K562 (cell line): ENCODE measurements around the gene CACNG1. TPM values are rescaled to one million over a fixed set of nuclear protein-coding genes. Genes with fewer than 3 reads are reported as not detected.

Source experiments
- ATAC-seq: fragments of 200-7000 bp; cut with Tn5 transposase; 3 replicates; pipeline ENCODE4 v1.9.1; 2020; ENCODE audit warnings: moderate library complexity
- BruUV-seq: library from RNA; stranded (reverse); fragments of 400-500 nt; replicated peaks from 2 replicates; lab custom pipeline; 2021; lab: Mats Ljungman, UMichigan
- CTCF ChIA-PET: fragments of 300-600 bp; formaldehyde crosslinking; extraction: SDS; loops from one replicate; lab custom pipeline; 2021; ENCODE audit warnings: low intra/inter-chr PET ratio; lab: Yijun Ruan, JAX
- POLR2A ChIA-PET: fragments of 300-600, 350-650 bp; sonication (Branson Sonifier 250); formaldehyde crosslinking; extraction: SDS; loops from one replicate; lab custom pipeline; 2021; ENCODE audit warnings: antibody characterized with exemption, inconsistent platforms; lab: Yijun Ruan, JAX
- DNase-seq, 4 experiments: peaks; one replicate each; pipeline versions ENCODE4 v3.0.0 to v3.0.0-alpha.2; 2011 to 2018; ENCODE audit warnings: low spot score in 3 of 4, mixed read lengths in 3 of 4; ENCODE audit errors: extremely low read depth in 1 of 4
- FAIRE-seq: peaks from 2 replicates; lab custom pipeline; 2011; peaks lifted over from hg19 to GRCh38; lab: Jason Lieb, UNC
- H2AFZ ChIP-seq: 2 replicates; pipeline ENCODE4 v1.6.0; 2011; ENCODE audit warnings: low read depth, low read length, control low read depth, inconsistent platforms
- H3K27ac ChIP-seq: fragments of 200-600 bp; 3 replicates; pipeline ENCODE4 v1.8.0; 2011; ENCODE audit warnings: low read depth, mild to moderate bottlenecking, control low read depth, inconsistent platforms, low read length, moderate library complexity, mixed read lengths; ENCODE audit errors: extremely low read depth
- H3K27me3 ChIP-seq, 2 experiments: fragments of 300-600 bp in 1 of 2; 2 replicates in 1 of 2; 3 replicates in 1 of 2; pipeline versions ENCODE4 v1.6.0 to v1.8.0; 2011; ENCODE audit warnings: inconsistent platforms in 2 of 2, low read length in 2 of 2, mild to moderate bottlenecking in 1 of 2, mixed read lengths in 1 of 2, moderate library complexity in 1 of 2; ENCODE audit not compliant: control insufficient read depth in 2 of 2, insufficient read depth in 2 of 2
- H3K36me3 ChIP-seq: fragments of 300-600 bp; 3 replicates; pipeline ENCODE4 v1.8.0; 2011; ENCODE audit warnings: mild to moderate bottlenecking, low read length, inconsistent platforms; ENCODE audit not compliant: control insufficient read depth, insufficient read depth
- H3K4me1 ChIP-seq, 2 experiments: fragments of 200-600 bp in 1 of 2; replicated peaks in 1 of 2; 2 replicates in 1 of 2; 3 replicates in 1 of 2; pipeline versions ENCODE4 v1.5.1 to v1.8.0; 2011; ENCODE audit warnings: inconsistent platforms in 2 of 2, low read length in 2 of 2, mild to moderate bottlenecking in 1 of 2, mixed read lengths in 1 of 2, moderate library complexity in 1 of 2; ENCODE audit not compliant: control insufficient read depth in 2 of 2, insufficient read depth in 2 of 2
- H3K4me2 ChIP-seq: 2 replicates; pipeline ENCODE4 v1.6.1; 2011; ENCODE audit warnings: low read length, control low read depth, inconsistent platforms, mixed read lengths; ENCODE audit not compliant: insufficient read depth
- H3K4me3 ChIP-seq: fragments of 200-600 bp; sonication (generic), shearing (Covaris generic); 2 replicates; pipeline ENCODE4 v1.5.1; 2016; ENCODE audit warnings: control low read depth, inconsistent platforms
- H3K79me2 ChIP-seq: fragments of 200-600 bp; 3 replicates; pipeline ENCODE4 v1.8.0; 2011; ENCODE audit warnings: low read length, inconsistent platforms; ENCODE audit not compliant: control insufficient read depth, insufficient read depth
- H3K9ac ChIP-seq, 2 experiments: 2 replicates each; pipeline versions ENCODE4 v1.6.0 to v1.6.1; 2011; ENCODE audit warnings: low read depth in 2 of 2, low read length in 2 of 2, control low read depth in 1 of 2, inconsistent platforms in 1 of 2, mild to moderate bottlenecking in 1 of 2, mixed read lengths in 1 of 2; ENCODE audit not compliant: insufficient read depth in 1 of 2
- H3K9me1 ChIP-seq: one replicate; pipeline ENCODE4 v1.6.0; 2011; ENCODE audit warnings: inconsistent platforms, mild to moderate bottlenecking, low read length, moderate library complexity; ENCODE audit not compliant: control insufficient read depth, insufficient read depth
- H3K9me3 ChIP-seq: replicated peaks from 2 replicates; pipeline ENCODE4 v1.5.1; 2011; ENCODE audit warnings: low read depth, low read length, inconsistent platforms; ENCODE audit not compliant: control insufficient read depth, insufficient read depth
- H4K20me1 ChIP-seq: replicated peaks from 2 replicates; pipeline ENCODE4 v1.6.1; 2011; ENCODE audit warnings: low read length, inconsistent platforms, mixed read lengths; ENCODE audit not compliant: control insufficient read depth, insufficient read depth
- ATF7 ChIP-seq: fragments of 450-650 bp; IDR thresholded peaks from 2 replicates; pipeline ENCODE4 v1.7.1; 2014; ENCODE audit warnings: mild to moderate bottlenecking, moderate library complexity
- EHMT2 ChIP-seq: fragments of 450-650 bp; IDR thresholded peaks from 2 replicates; pipeline ENCODE4 v1.6.1; 2018; ENCODE audit warnings: antibody characterized with exemption
- ELK1 ChIP-seq: sonication (generic); formaldehyde crosslinking; IDR thresholded peaks from 2 replicates; pipeline ENCODE4 v1.8.1; 2022; ENCODE audit warnings: missing genetic modification reagents
- HCFC1 ChIP-seq: IDR thresholded peaks from 2 replicates; pipeline ENCODE4 v1.6.1; 2012; ENCODE audit warnings: low read depth, low read length, improper control_type of control experiment
- HIVEP1 ChIP-seq: fragments of 250-450 bp; sonication (Bioruptor Pico); IDR thresholded peaks from 2 replicates; pipeline ENCODE4 v1.4.0; 2020; ENCODE audit warnings: mild to moderate bottlenecking
- HOXB6 ChIP-seq: fragments of 250-450 bp; sonication (Bioruptor Pico); IDR thresholded peaks from 2 replicates; pipeline ENCODE4 v1.5.1; 2022; ENCODE audit warnings: mild to moderate bottlenecking, borderline replicate concordance
- KLF10 ChIP-seq: fragments of 250-450 bp; sonication (Bioruptor Pico); IDR thresholded peaks from 2 replicates; pipeline ENCODE4 v1.6.1; 2021; ENCODE audit warnings: matching md5 sums
- MCM2 ChIP-seq: fragments of 450-650 bp; IDR thresholded peaks from 2 replicates; pipeline ENCODE4 v1.6.1; 2017; ENCODE audit warnings: low read depth, mild to moderate bottlenecking
- NFE2L1 ChIP-seq: fragments of 450-650 bp; IDR thresholded peaks from 2 replicates; pipeline ENCODE4 v1.6.1; 2016; ENCODE audit warnings: missing genetic modification characterization, low read depth, mild to moderate bottlenecking, missing compliant biosample characterization, moderate library complexity, borderline replicate concordance
- NKRF ChIP-seq: fragments of 450-650 bp; IDR thresholded peaks from 2 replicates; pipeline ENCODE4 v1.6.1; 2016; ENCODE audit warnings: borderline replicate concordance
- POLR3A ChIP-seq: IDR thresholded peaks from 2 replicates; pipeline ENCODE4 v1.6.1; 2011; ENCODE audit warnings: borderline replicate concordance, mild to moderate bottlenecking, moderate library complexity; ENCODE audit not compliant: insufficient read length, insufficient read depth; ENCODE audit errors: extremely low read depth
- SMARCA4 ChIP-seq: fragments of 450-650 bp; IDR thresholded peaks from 2 replicates; pipeline ENCODE4 v1.6.1; 2016
- SREBF1 ChIP-seq: fragments of 150-350 bp; IDR thresholded peaks from 2 replicates; pipeline ENCODE4 v1.6.1; 2014; ENCODE audit warnings: antibody characterized with exemption, low read depth, low read length, borderline replicate concordance
- SREBF2 ChIP-seq: sonication (generic); formaldehyde crosslinking; IDR thresholded peaks from 2 replicates; pipeline ENCODE4 v1.4.0; 2020; ENCODE audit warnings: mild to moderate bottlenecking, missing genetic modification reagents
- SRSF7 ChIP-seq: fragments of 200-400 bp; formaldehyde crosslinking; optimal IDR thresholded peaks from 2 replicates; pipeline ENCODE3; 2017; ENCODE audit warnings: mild to moderate bottlenecking, low read depth, low read length
- ZSCAN29 ChIP-seq: fragments of 450-650 bp; IDR thresholded peaks from 2 replicates; pipeline ENCODE4 v1.6.1; 2017
- WGBS: fragments of 100-300 bp; shearing (Covaris generic); methylation state at CpG from one replicate; pipeline ENCODE4 v1.1.6; 2016; ENCODE audit warnings: low coverage, mixed read lengths; ENCODE audit not compliant: insufficient coverage; ENCODE audit errors: missing lambda C conversion rate; 5-methylcytosine and 5-hydroxymethylcytosine counted together
- in situ Hi-C: fragments of 300-500 bp; cut with MboI; formaldehyde crosslinking; loops from 4 replicates; pipeline ENCODE4 v1.15.0; 2018; ENCODE audit warnings: inconsistent platforms, mixed read lengths
- intact Hi-C: fragments of 100-400 bp; cut with micrococcal nuclease; formaldehyde crosslinking; loops from 2 replicates; pipeline ENCODE4 v1.14.2; 2022
- polyA plus RNA-seq, 8 experiments: library from polyadenylated mRNA; depleted of rRNA in 4 of 8; stranded (reverse) in 5 of 8; unstranded in 3 of 8; fragments of >200 nt; fragmentation: Nextera tagmentation in 2 of 8; fragmentation: Illumina TruSeq in 1 of 8; extraction: Ambion mirVana in 2 of 8; extraction: Trizol in 1 of 8; gene quantifications; 2 replicates each; pipeline versions ENCODE4 v1.2.1 to v1.2.3, GENCODE V29; 2011 to 2014; ENCODE audit warnings: inconsistent platforms in 1 of 8, missing spikeins in 1 of 8
- total RNA-seq, 7 experiments: library from RNA; depleted of rRNA in 6 of 7; stranded (reverse); fragments of >200 nt in 6 of 7; fragmentation: Illumina TruSeq in 2 of 7; extraction: Trizol in 2 of 7; gene quantifications; 2 replicates each; pipeline versions ENCODE4 v1.2.1 to v1.2.3, GENCODE V29; 2011 to 2021; ENCODE audit warnings: low replicate concordance in 1 of 7

The CACNG1 gene
- total and polyA plus RNA-seq, 9 of the 15 experiments (the other 6 are each of a cell fraction or from before 2014, with no cell fraction given): not detected

GRCh38 chr17:67095803-67096202 lies 51.4 kb downstream of the CACNG1 start (continued):
- TF ChIP-seq SREBF1 (no peak), SRSF7 (no peak), SMARCA4 (no peak), NFE2L1 (tag) (no peak)
- TF ChIP-seq, all 486 proteins: peak for 0

- no peak for DNase-seq
- H3K27me3 ChIP-seq: no peaks in the 10 kb centered on the region
- H2AFZ ChIP-seq: no peak overlapping the region
- H3K79me2 ChIP-seq: peaks cover 19% of the 10 kb centered on the region
- H3K4me3 ChIP-seq: no peak overlapping the region
- intact Hi-C loops: no loop called here
- POLR2A ChIA-PET: interaction anchor here (0.6 to 0.9 kb wide), 2 partner anchors 16 to 1809 kb away, joined by 3 to 4 read pairs; no protein-coding TSS in a partner anchor
- 89% methylated on average over 1 of the region's 1 CpG for WGBS
- CTCF ChIA-PET: no interaction called here
- no peak for ATAC-seq
- no peak overlapping the region for H3K27ac ChIP-seq
- no peaks in the 10 kb centered on the region for H3K9me1 ChIP-seq
- H3K36me3 ChIP-seq: peaks cover 3% of the 10 kb centered on the region; the same call in 1 of the 3 replicates
- no TSS peak for BruUV-seq
- no peak overlapping the region for H3K4me2 ChIP-seq
- in situ Hi-C loops: no loop called here
- TF ChIP-seq ELK1 (CRISPR knock-in tag) (no peak), NKRF (no peak), POLR3A (no peak), HOXB6 (CRISPR knock-in tag) (no peak), KLF10 (CRISPR knock-in tag) (no peak), MCM2 (no peak), ZSCAN29 (no peak), SREBF2 (CRISPR knock-in tag) (no peak), EHMT2 (no peak), ATF7 (no peak), HIVEP1 (CRISPR knock-in tag) (no peak), HCFC1 (no peak)
- no peaks in the 10 kb centered on the region for H3K4me1 ChIP-seq
- no peak overlapping the region for H3K9ac ChIP-seq
- no peaks in the 10 kb centered on the region for H4K20me1 ChIP-seq
- FAIRE-seq: no peak
- no peaks in the 10 kb centered on the region for H3K9me3 ChIP-seq
Observed at GRCh38 chr17:67096609-67097008, 52.3 kb downstream of the CACNG1 start.
